GM23248 (cell line): Measurements from ENCODE around the gene C9orf72.

ENCODE experiments used
- EZH2 ChIP-seq: fragments of 200-600 bp; sonication (generic); IDR thresholded peaks from 2 replicates; pipeline ENCODE4 v1.6.1; 2018; ENCODE audit warnings: antibody characterized with exemption, mild to moderate bottlenecking; ENCODE audit not compliant: insufficient read depth, poor library complexity, severe bottlenecking
- EZH2phosphoT487 ChIP-seq: fragments of 200-600 bp; sonication (generic); IDR thresholded peaks from 2 replicates; pipeline ENCODE4 v1.6.1; 2018; ENCODE audit warnings: antibody characterized with exemption, moderate library complexity, mild to moderate bottlenecking, low read depth; ENCODE audit not compliant: insufficient read depth

- TF ChIP-seq EZH2phosphoT487, result no peak
- no peak for TF ChIP-seq EZH2
These were observed 11.6 kb downstream of the C9orf72 start for GRCh38 chr9:27561685-27562084.
